Measurements from ENCODE around the gene AFF3. TPM values are rescaled to one million over a fixed set of nuclear protein-coding genes. Genes with fewer than 3 reads are reported as not detected.
"Not testable (repeated sequence)": the region's sequence is repeated elsewhere in the genome, so short reads cannot be mapped to it uniquely, and the experiment has no call there.

AFF3 gene
- total and polyA plus RNA-seq, 4 donors: 4.2 to 90.9 (median 14.6) TPM

GRCh38 chr2:99666256-99666655, 476.1 kb downstream of the AFF3 start:
- Histone ChIP-seq H3K36me3 (ENCODE audit: control insufficient read depth in 4 of 4, insufficient read depth in 4 of 4, low read length in 4 of 4) (peaks cover 0 to 10% (median 2%) of the 10 kb centered on the region in 4 donors), H3K4me1 (ENCODE audit: control insufficient read depth in 5 of 5, insufficient read depth in 5 of 5, low read length in 5 of 5) (peaks cover 0 to 25% (median 12%) of the 10 kb centered on the region in 5 donors), H3K27ac (ENCODE audit: low read depth in 1 of 2, low read length in 1 of 2) (no peak overlapping the region), H3K4me3 (no peak overlapping the region), H3K9ac (ENCODE audit: insufficient read depth in 1 of 2, low read length in 2 of 2) (no peak overlapping the region), H3K9me3 (ENCODE audit: control insufficient read depth in 4 of 4, insufficient read depth in 3 of 4, low read length in 3 of 4) (no peaks in the 10 kb centered on the region), H3K27me3 (ENCODE audit: control insufficient read depth in 3 of 3, insufficient read depth in 3 of 3, low read length in 2 of 3) (no peaks in the 10 kb centered on the region)
- TF ChIP-seq CTCF (IDR thresholded peaks at IDR 0.05; ENCODE audit: control extremely low read depth, extremely low read depth): no peak
- DNase-seq (no peak), ATAC-seq (ENCODE audit: insufficient read depth, low FRiP score) (no peak)
- 97 to 98% methylated on average over 1 of the region's 1 CpG for WGBS, 2 donors

GRCh38 chr2:99663641-99664040, 478.7 kb downstream of the AFF3 start:
- H3K9me3 ChIP-seq (ENCODE audit: control insufficient read depth in 4 of 4, insufficient read depth in 3 of 4, low read length in 3 of 4): no peaks in the 10 kb centered on the region
- DNase-seq (no peak), ATAC-seq (ENCODE audit: insufficient read depth, low FRiP score) (no peak)
- 92 to 98% methylated on average over 2 of the region's 2 CpGs for WGBS, 2 donors
- peaks cover 0 to 12% (median 8%) of the 10 kb centered on the region in 5 donors for H3K4me1 ChIP-seq (ENCODE audit: control insufficient read depth in 5 of 5, insufficient read depth in 5 of 5, low read length in 5 of 5)
- H3K36me3 ChIP-seq (ENCODE audit: control insufficient read depth in 4 of 4, insufficient read depth in 4 of 4, low read length in 4 of 4): peaks cover 0 to 10% (median 0%) of the 10 kb centered on the region in 4 donors
- TF ChIP-seq CTCF (IDR thresholded peaks at IDR 0.05; ENCODE audit: control extremely low read depth, extremely low read depth): no peak
- no peaks in the 10 kb centered on the region for H3K27me3 ChIP-seq (ENCODE audit: control insufficient read depth in 3 of 3, insufficient read depth in 3 of 3, low read length in 2 of 3)
- H3K9ac ChIP-seq (ENCODE audit: insufficient read depth in 1 of 2, low read length in 2 of 2): no peak overlapping the region
- H3K4me3 ChIP-seq: no peak overlapping the region
- no peak overlapping the region for H3K27ac ChIP-seq (ENCODE audit: low read depth in 1 of 2, low read length in 1 of 2)

- no peak for TF ChIP-seq CTCF (IDR thresholded peaks at IDR 0.05; ENCODE audit: control extremely low read depth, extremely low read depth)
- Histone ChIP-seq H3K27ac (ENCODE audit: low read depth in 1 of 2, low read length in 1 of 2) (no peak overlapping the region), H3K4me1 (ENCODE audit: control insufficient read depth in 5 of 5, insufficient read depth in 5 of 5, low read length in 5 of 5) (peaks cover 0 to 12% (median 8%) of the 10 kb centered on the region in 5 donors), H3K36me3 (ENCODE audit: control insufficient read depth in 4 of 4, insufficient read depth in 4 of 4, low read length in 4 of 4) (peaks cover 0 to 10% (median 0%) of the 10 kb centered on the region in 4 donors), H3K27me3 (ENCODE audit: control insufficient read depth in 3 of 3, insufficient read depth in 3 of 3, low read length in 2 of 3) (no peaks in the 10 kb centered on the region), H3K9ac (ENCODE audit: insufficient read depth in 1 of 2, low read length in 2 of 2) (no peak overlapping the region), H3K9me3 (ENCODE audit: control insufficient read depth in 4 of 4, insufficient read depth in 3 of 4, low read length in 3 of 4) (no peaks in the 10 kb centered on the region), H3K4me3 (no peak overlapping the region)
- ATAC-seq (ENCODE audit: insufficient read depth, low FRiP score): no peak
- peak; percentile 42 to 73 (median 71) for DNase-seq
- 63 to 70% methylated on average over 2 of the region's 2 CpGs for WGBS, 2 donors
Measured at GRCh38 chr2:99662761-99663341, 479.5 kb downstream of the AFF3 start.

- H3K9me3 ChIP-seq (ENCODE audit: control insufficient read depth in 4 of 4, insufficient read depth in 3 of 4, low read length in 3 of 4); H3K27me3 ChIP-seq (ENCODE audit: control insufficient read depth in 3 of 3, insufficient read depth in 3 of 3, low read length in 2 of 3); DNase-seq; ATAC-seq (ENCODE audit: insufficient read depth, low FRiP score); H3K27ac ChIP-seq (ENCODE audit: low read depth in 1 of 2, low read length in 1 of 2); H3K9ac ChIP-seq (ENCODE audit: insufficient read depth in 1 of 2, low read length in 2 of 2); H3K4me3 ChIP-seq: not testable (repeated sequence)
- peaks cover 0 to 10% (median 0%) of the 10 kb centered on the region in 4 donors for H3K36me3 ChIP-seq (ENCODE audit: control insufficient read depth in 4 of 4, insufficient read depth in 4 of 4, low read length in 4 of 4)
- peaks cover 0 to 16% (median 8%) of the 10 kb centered on the region in 5 donors for H3K4me1 ChIP-seq (ENCODE audit: control insufficient read depth in 5 of 5, insufficient read depth in 5 of 5, low read length in 5 of 5)
- 97 to 98% methylated on average over 9 of the region's 9 CpGs for WGBS, 2 donors
Measured at GRCh38 chr2:99661761-99662160, 480.6 kb downstream of the AFF3 start.

Data from lung (tissue), 12 donors.